HepG2 (cell line): ENCODE data around the gene RSAD1. TPM values are rescaled to one million over a fixed set of nuclear protein-coding genes. Genes with fewer than 3 reads are reported as not detected.

Experiments
- ATAC-seq: fragments of 200-7000 bp; cut with Tn5 transposase; 3 replicates; pipeline ENCODE4 v1.9.1; 2020; ENCODE audit warnings: mild to moderate bottlenecking, moderate library complexity
- BruUV-seq: library from RNA; stranded (reverse); fragments of 400-500 nt; replicated peaks from 2 replicates; lab custom pipeline; 2021; lab: Mats Ljungman, UMichigan
- CTCF ChIA-PET: fragments of 300-600 bp; formaldehyde crosslinking; extraction: SDS; loops from one replicate; lab custom pipeline; 2021; ENCODE audit warnings: low total read pairs, inconsistent platforms, low intra/inter-chr PET ratio; lab: Yijun Ruan, JAX
- POLR2A ChIA-PET: fragments of 350-600 bp; sonication (Branson Sonifier 250); formaldehyde crosslinking; loops from one replicate; lab custom pipeline; 2020; ENCODE audit warnings: antibody characterized with exemption, inconsistent platforms; lab: Yijun Ruan, JAX
- DNase-seq: peaks from one replicate; pipeline ENCODE4 v3.0.0-alpha.2; 2015; ENCODE audit warnings: low spot score
- FAIRE-seq: peaks from 3 replicates; lab custom pipeline; 2011; peaks lifted over from hg19 to GRCh38; lab: Jason Lieb, UNC
- H2AFZ ChIP-seq: one replicate; pipeline ENCODE4 v1.6.1; 2011; ENCODE audit warnings: low read length, inconsistent platforms
- H3K27ac ChIP-seq: fragments of 300-600 bp; 3 replicates; pipeline ENCODE4 v1.8.0; 2011; ENCODE audit warnings: mixed run types, mild to moderate bottlenecking, mixed read lengths, low read length, inconsistent platforms; ENCODE audit not compliant: insufficient read depth; ENCODE audit errors: extremely low read length
- H3K27me3 ChIP-seq, 2 experiments: fragments of 200-600 bp in 1 of 2; 2 replicates in 1 of 2; 3 replicates in 1 of 2; pipeline versions ENCODE4 v1.6.0 to v1.8.0; 2011; ENCODE audit warnings: low read length in 2 of 2, mild to moderate bottlenecking in 2 of 2, moderate library complexity in 2 of 2, inconsistent platforms in 1 of 2; ENCODE audit not compliant: insufficient read depth in 2 of 2, control insufficient read depth in 1 of 2
- H3K36me3 ChIP-seq, 2 experiments: fragments of 200-600 bp in 1 of 2; replicated peaks in 1 of 2; 2 replicates in 1 of 2; 3 replicates in 1 of 2; pipeline versions ENCODE4 v1.5.1 to v1.8.0; 2011; ENCODE audit warnings: low read length in 2 of 2, inconsistent platforms in 1 of 2; ENCODE audit not compliant: insufficient read depth in 2 of 2, control insufficient read depth in 1 of 2
- H3K4me1 ChIP-seq: 2 replicates; pipeline ENCODE4 v1.5.1; 2012; ENCODE audit warnings: low read length, inconsistent platforms; ENCODE audit not compliant: insufficient read depth
- H3K4me2 ChIP-seq: 2 replicates; pipeline ENCODE4 v1.6.0; 2011; ENCODE audit warnings: low read depth, low read length, inconsistent platforms
- H3K4me3 ChIP-seq, 3 experiments: fragments of 200-600 bp in 1 of 3; sonication (generic), shearing (Covaris generic) in 1 of 3; replicated peaks in 1 of 3; 2 replicates each; pipeline ENCODE4 v1.5.1; 2011 to 2016; ENCODE audit warnings: low read length in 3 of 3, inconsistent platforms in 2 of 3, low read depth in 2 of 3, mild to moderate bottlenecking in 2 of 3, control low read depth in 1 of 3, mixed read lengths in 1 of 3; ENCODE audit not compliant: insufficient read depth in 1 of 3
- H3K79me2 ChIP-seq: one replicate; pipeline ENCODE4 v1.6.1; 2011; ENCODE audit warnings: low read length, inconsistent platforms; ENCODE audit not compliant: insufficient read depth
- H3K9ac ChIP-seq: 2 replicates; pipeline ENCODE4 v1.6.0; 2011; ENCODE audit warnings: mild to moderate bottlenecking, low read depth, low read length, inconsistent platforms; ENCODE audit not compliant: insufficient read depth
- H3K9me3 ChIP-seq: 2 replicates; pipeline ENCODE4 v1.5.1; 2012; ENCODE audit warnings: mild to moderate bottlenecking, low read length
- H4K20me1 ChIP-seq: 2 replicates; pipeline ENCODE4 v1.6.0; 2011; ENCODE audit warnings: inconsistent platforms, mild to moderate bottlenecking, low read length, moderate library complexity; ENCODE audit not compliant: insufficient read depth
- ATF1 ChIP-seq: IDR thresholded peaks from 2 replicates; pipeline ENCODE4 v1.6.1; 2016; ENCODE audit warnings: mild to moderate bottlenecking, control low read depth
- BORCS8-MEF2B ChIP-seq: sonication (generic); formaldehyde crosslinking; IDR thresholded peaks from 2 replicates; pipeline ENCODE4 v1.8.0; 2022; ENCODE audit warnings: mild to moderate bottlenecking, missing genetic modification reagents
- CAMTA2 ChIP-seq: sonication (generic); formaldehyde crosslinking; IDR thresholded peaks from 2 replicates; pipeline ENCODE4 v1.4.0; 2020; ENCODE audit warnings: mild to moderate bottlenecking, missing genetic modification reagents, borderline replicate concordance
- ELF1 ChIP-seq: sonication (generic); formaldehyde crosslinking; IDR thresholded peaks from 2 replicates; pipeline ENCODE4 v1.4.0; 2020; ENCODE audit warnings: missing genetic modification reagents
- MTF1 ChIP-seq: sonication (generic); formaldehyde crosslinking; IDR thresholded peaks from 2 replicates; pipeline ENCODE4 v1.5.0; 2020; ENCODE audit warnings: missing genetic modification reagents
- NFATC3 ChIP-seq: sonication (generic); formaldehyde crosslinking; IDR thresholded peaks from 2 replicates; pipeline ENCODE4 v1.5.1; 2020; ENCODE audit warnings: mild to moderate bottlenecking, missing genetic modification reagents
- NFYC ChIP-seq: IDR thresholded peaks from 2 replicates; pipeline ENCODE4 v1.6.1; 2016; ENCODE audit warnings: missing genetic modification reagents, missing compliant biosample characterization
- SRSF4 ChIP-seq: fragments of 200-400 bp; formaldehyde crosslinking; IDR thresholded peaks from one replicate; pipeline ENCODE4 v1.6.1; 2018; ENCODE audit warnings: mild to moderate bottlenecking, low read depth, low read length, moderate library complexity; ENCODE audit not compliant: poor library complexity, severe bottlenecking
- SSRP1 ChIP-seq: IDR thresholded peaks from 2 replicates; pipeline ENCODE4 v1.6.1; 2016; ENCODE audit warnings: control low read depth
- ZFP36L2 ChIP-seq: sonication (generic); formaldehyde crosslinking; IDR thresholded peaks from 2 replicates; pipeline ENCODE4 v1.4.0; 2020; ENCODE audit warnings: missing genetic modification reagents
- ZNF350 ChIP-seq: sonication (generic); formaldehyde crosslinking; IDR thresholded peaks from 2 replicates; pipeline ENCODE4 v1.4.0; 2020; ENCODE audit warnings: mild to moderate bottlenecking, low read depth, missing genetic modification reagents, borderline replicate concordance
- ZNF558 ChIP-seq: sonication (generic); formaldehyde crosslinking; IDR thresholded peaks from 2 replicates; pipeline ENCODE4 v1.9.0; 2022; ENCODE audit warnings: mild to moderate bottlenecking, missing genetic modification reagents, borderline replicate concordance
- ZNF670 ChIP-seq: sonication (generic); formaldehyde crosslinking; IDR thresholded peaks from 2 replicates; pipeline ENCODE4 v1.8.0; 2022; ENCODE audit warnings: mild to moderate bottlenecking, missing genetic modification reagents, borderline replicate concordance
- ZNF792 ChIP-seq: IDR thresholded peaks from 2 replicates; pipeline ENCODE4 v1.6.1; 2016
- WGBS: methylation state at CpG from one replicate; pipeline ENCODE4 v1.1.6; 2017; ENCODE audit warnings: low lambda C conversion rate; 5-methylcytosine and 5-hydroxymethylcytosine counted together
- in situ Hi-C: cut with HindIII; loops from 2 replicates; pipeline ENCODE4 v1.10.0; 2017; ENCODE audit warnings: low pct_unique_long_range_greater_than_20kb; ENCODE audit not compliant: extremely low pct_ligation_motif_present
- intact Hi-C: fragments of 100-400 bp; cut with micrococcal nuclease; formaldehyde crosslinking; loops from one replicate; pipeline ENCODE4 v1.10.0; 2022; ENCODE audit not compliant: unreplicated experiment
- polyA plus RNA-seq, 8 experiments: library from polyadenylated mRNA; depleted of rRNA in 3 of 8; stranded (reverse) in 7 of 8; unstranded in 1 of 8; fragments of >200 nt; fragmentation: Illumina TruSeq in 4 of 8; extraction: Trizol in 4 of 8; gene quantifications; 2 replicates each; pipeline versions ENCODE4 v1.2.1 to v1.2.3, GENCODE V29; 2011 to 2016; ENCODE audit warnings: low read depth in 4 of 8, missing spikeins in 1 of 8, mixed read lengths in 1 of 8; ENCODE audit not compliant: insufficient read depth in 1 of 8
- total RNA-seq, 5 experiments: library from RNA; depleted of rRNA; stranded (reverse); fragments of >200 nt; fragmentation: Illumina TruSeq; extraction: Trizol; gene quantifications; 2 replicates each; pipeline ENCODE4 v1.2.3, GENCODE V29; 2016; ENCODE audit warnings: low read depth in 1 of 5
- TF ChIP-seq, protein P1 (sequence below): sonication (generic); formaldehyde crosslinking; conservative IDR thresholded peaks from 2 replicates; pipeline ENCODE4 v1.4.0; 2020; ENCODE audit warnings: missing genetic modification reagents
- TF ChIP-seq, protein P2 (sequence below): sonication (generic); formaldehyde crosslinking; IDR thresholded peaks from 2 replicates; pipeline ENCODE4 v1.9.0; 2022; ENCODE audit warnings: missing genetic modification reagents, mild to moderate bottlenecking, borderline replicate concordance
- TF ChIP-seq, protein P3 (sequence below): sonication (generic); formaldehyde crosslinking; IDR thresholded peaks from 2 replicates; pipeline ENCODE4 v1.4.0; 2020; ENCODE audit warnings: mild to moderate bottlenecking, missing genetic modification reagents

RSAD1 gene
- total and polyA plus RNA-seq, 2 of the 13 experiments (the other 11 are each of a cell fraction or from before 2014, with no cell fraction given) = 22.7 to 27.7 TPM

DNA sequence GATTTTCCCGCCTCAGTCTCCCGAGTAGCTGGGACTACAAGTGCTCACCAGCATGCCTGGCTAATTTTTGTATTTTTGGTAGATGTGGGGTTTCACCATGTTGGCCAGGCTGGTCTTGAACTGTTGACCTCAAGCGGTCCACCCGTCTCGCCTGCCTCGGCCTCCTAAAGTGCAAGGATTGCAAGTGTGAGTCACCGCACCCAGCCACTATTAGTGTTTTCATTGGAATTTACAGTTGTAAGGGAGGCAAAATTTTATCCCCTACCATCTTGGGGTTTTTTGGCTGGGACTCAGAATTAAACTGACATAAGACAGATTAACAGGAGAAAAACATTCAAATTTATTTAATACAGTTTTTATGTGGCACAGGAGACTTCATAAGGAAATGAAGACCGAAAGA is 17.3 kb downstream of the RSAD1 start:
- no TSS peak for BruUV-seq
- Histone ChIP-seq H4K20me1 (no peaks in the 10 kb centered on the region), H3K4me3 (no peak overlapping the region), H3K4me2 (no peak overlapping the region), H3K27ac (no peak overlapping the region), H3K9me3 (no peaks in the 10 kb centered on the region), H3K27me3 (no peaks in the 10 kb centered on the region; a peak in 1 of 5 replicates), H3K36me3 (no peaks in the 10 kb centered on the region), H2AFZ (no peak overlapping the region), H3K4me1 (no peaks in the 10 kb centered on the region), H3K79me2 (no peaks in the 10 kb centered on the region), H3K9ac (no peak overlapping the region)
- ATAC-seq = no peak
- in situ Hi-C loops = no loop called here
- intact Hi-C loops = no loop called here
- TF ChIP-seq ZFP36L2 (CRISPR knock-in tag) (no peak), MTF1 (no peak), SRSF4 (no peak), ZNF792 (CRISPR knock-in tag) (no peak), ZNF558 (CRISPR knock-in tag) (no peak), SSRP1 (CRISPR knock-in tag) (no peak), ATF1 (CRISPR knock-in tag) (no peak), NFYC (CRISPR knock-in tag) (no peak), CAMTA2 (CRISPR knock-in tag) (no peak), ZNF670 (no peak), BORCS8-MEF2B (CRISPR knock-in tag) (no peak), ZNF350 (CRISPR knock-in tag) (no peak), NFATC3 (CRISPR knock-in tag) (no peak), ELF1 (CRISPR knock-in tag) (no peak)
- TF ChIP-seq, protein P1, sequence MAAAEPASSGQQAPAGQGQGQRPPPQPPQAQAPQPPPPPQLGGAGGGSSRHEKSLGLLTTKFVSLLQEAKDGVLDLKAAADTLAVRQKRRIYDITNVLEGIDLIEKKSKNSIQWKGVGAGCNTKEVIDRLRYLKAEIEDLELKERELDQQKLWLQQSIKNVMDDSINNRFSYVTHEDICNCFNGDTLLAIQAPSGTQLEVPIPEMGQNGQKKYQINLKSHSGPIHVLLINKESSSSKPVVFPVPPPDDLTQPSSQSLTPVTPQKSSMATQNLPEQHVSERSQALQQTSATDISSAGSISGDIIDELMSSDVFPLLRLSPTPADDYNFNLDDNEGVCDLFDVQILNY (CRISPR knock-in tag) = no peak
- TF ChIP-seq, protein P2, sequence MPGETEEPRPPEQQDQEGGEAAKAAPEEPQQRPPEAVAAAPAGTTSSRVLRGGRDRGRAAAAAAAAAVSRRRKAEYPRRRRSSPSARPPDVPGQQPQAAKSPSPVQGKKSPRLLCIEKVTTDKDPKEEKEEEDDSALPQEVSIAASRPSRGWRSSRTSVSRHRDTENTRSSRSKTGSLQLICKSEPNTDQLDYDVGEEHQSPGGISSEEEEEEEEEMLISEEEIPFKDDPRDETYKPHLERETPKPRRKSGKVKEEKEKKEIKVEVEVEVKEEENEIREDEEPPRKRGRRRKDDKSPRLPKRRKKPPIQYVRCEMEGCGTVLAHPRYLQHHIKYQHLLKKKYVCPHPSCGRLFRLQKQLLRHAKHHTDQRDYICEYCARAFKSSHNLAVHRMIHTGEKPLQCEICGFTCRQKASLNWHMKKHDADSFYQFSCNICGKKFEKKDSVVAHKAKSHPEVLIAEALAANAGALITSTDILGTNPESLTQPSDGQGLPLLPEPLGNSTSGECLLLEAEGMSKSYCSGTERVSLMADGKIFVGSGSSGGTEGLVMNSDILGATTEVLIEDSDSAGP (CRISPR knock-in tag) = no peak
- TF ChIP-seq, protein P3, sequence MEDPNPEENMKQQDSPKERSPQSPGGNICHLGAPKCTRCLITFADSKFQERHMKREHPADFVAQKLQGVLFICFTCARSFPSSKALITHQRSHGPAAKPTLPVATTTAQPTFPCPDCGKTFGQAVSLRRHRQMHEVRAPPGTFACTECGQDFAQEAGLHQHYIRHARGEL (CRISPR knock-in tag) = no peak
- WGBS = 37% methylated on average over 8 of the region's 8 CpGs
- ChIA-PET POLR2A (interaction anchor here (0.7 kb wide), 2 partner anchors 20 to 368 kb away, joined by 3 read pairs; no protein-coding TSS in a partner anchor), CTCF (no interaction called here)
- no peak for FAIRE-seq
- no peak for DNase-seq
